D721Med (cell line): ENCODE data around the gene MECP2.
"Not testable (repeated sequence)": the region's sequence is repeated elsewhere in the genome, so short reads cannot be mapped to it uniquely, and the experiment has no call there.

ENCODE experiments used
- DNase-seq: peaks from one replicate; pipeline ENCODE4 v3.0.0; 2011; ENCODE audit warnings: low spot score; ENCODE audit not compliant: insufficient read length
- FAIRE-seq: peaks from 2 replicates; lab custom pipeline; 2011; peaks lifted over from hg19 to GRCh38; lab: Jason Lieb, UNC
- TF ChIP-seq, protein P1 (sequence below): IDR thresholded peaks from 2 replicates; pipeline ENCODE4 v1.5.1; 2012; ENCODE audit warnings: mild to moderate bottlenecking, control low read depth; ENCODE audit not compliant: insufficient read depth; ENCODE audit errors: missing control alignments

Gene MECP2

DNA sequence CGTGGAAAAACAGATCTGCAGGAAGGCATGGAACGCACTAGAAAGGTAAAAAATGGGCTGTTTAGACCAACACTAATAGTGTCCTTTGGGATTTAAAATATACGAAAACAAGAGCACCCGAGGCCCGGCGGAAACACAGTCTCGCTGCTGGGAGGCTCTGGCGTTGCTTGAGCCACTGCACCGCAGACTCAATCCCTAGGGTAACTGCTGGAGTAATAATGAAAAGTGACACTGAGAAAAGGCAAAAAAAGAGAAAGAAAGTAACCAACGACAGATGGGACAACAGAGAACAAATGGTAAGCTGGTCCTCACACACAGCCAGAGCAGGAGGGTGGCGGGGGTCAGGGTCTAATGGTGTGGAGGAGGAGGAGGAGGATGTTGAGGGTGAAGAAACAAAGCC, 93.2 kb downstream of the MECP2 start:
- DNase-seq = no peak
- TF ChIP-seq, protein P1, sequence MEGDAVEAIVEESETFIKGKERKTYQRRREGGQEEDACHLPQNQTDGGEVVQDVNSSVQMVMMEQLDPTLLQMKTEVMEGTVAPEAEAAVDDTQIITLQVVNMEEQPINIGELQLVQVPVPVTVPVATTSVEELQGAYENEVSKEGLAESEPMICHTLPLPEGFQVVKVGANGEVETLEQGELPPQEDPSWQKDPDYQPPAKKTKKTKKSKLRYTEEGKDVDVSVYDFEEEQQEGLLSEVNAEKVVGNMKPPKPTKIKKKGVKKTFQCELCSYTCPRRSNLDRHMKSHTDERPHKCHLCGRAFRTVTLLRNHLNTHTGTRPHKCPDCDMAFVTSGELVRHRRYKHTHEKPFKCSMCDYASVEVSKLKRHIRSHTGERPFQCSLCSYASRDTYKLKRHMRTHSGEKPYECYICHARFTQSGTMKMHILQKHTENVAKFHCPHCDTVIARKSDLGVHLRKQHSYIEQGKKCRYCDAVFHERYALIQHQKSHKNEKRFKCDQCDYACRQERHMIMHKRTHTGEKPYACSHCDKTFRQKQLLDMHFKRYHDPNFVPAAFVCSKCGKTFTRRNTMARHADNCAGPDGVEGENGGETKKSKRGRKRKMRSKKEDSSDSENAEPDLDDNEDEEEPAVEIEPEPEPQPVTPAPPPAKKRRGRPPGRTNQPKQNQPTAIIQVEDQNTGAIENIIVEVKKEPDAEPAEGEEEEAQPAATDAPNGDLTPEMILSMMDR = no peak
- FAIRE-seq = no peak

DNA sequence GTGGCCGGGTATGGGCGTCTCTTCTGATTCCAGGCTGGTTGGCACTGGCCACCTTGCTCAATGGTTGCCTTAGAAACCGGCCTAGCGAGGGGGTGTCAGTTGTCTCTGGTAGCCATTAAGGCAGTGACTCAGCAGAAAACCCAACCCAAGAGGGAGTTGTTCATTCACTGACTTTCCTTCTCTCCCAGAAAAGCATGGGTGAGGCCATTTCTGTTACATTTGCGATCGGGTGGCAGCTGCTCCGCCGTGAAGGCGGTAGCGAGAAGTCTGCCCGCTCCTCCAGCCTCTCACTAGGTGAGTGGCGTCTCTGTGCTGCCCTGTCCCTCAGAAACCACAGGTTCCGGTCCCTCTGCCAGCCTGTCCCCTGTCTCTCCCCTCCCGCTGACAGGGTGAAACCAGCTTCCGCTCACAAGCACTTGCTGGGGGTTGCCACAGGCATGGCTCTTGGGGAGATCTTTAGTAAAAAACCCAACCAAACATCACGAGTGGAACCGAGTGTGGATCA, 95.2 kb downstream of the MECP2 start:
- FAIRE-seq (no peak), DNase-seq (no peak)
- TF ChIP-seq, protein P1 = no peak

DNA sequence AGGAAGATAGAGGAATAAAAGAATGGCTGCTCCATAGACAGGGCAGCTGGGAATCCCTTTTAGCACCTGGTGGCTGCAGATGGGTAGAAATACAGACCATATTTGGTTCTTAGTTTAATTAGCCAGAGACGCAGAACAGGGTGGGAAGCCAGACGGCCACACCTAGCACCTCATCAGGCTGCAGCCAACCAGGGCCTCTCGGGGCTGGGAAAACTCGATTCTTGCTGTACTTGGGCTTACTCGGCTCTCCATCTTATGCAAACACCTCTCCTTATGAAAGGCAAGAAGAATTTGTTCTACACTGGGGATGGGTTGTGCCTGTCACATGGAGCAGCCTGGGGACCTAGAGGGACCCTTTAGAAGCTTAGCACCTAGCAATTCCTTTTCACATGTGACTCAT, 97.5 kb downstream of the MECP2 start:
- no peak for DNase-seq
- TF ChIP-seq, protein P1 = no peak
- no peak for FAIRE-seq

DNA sequence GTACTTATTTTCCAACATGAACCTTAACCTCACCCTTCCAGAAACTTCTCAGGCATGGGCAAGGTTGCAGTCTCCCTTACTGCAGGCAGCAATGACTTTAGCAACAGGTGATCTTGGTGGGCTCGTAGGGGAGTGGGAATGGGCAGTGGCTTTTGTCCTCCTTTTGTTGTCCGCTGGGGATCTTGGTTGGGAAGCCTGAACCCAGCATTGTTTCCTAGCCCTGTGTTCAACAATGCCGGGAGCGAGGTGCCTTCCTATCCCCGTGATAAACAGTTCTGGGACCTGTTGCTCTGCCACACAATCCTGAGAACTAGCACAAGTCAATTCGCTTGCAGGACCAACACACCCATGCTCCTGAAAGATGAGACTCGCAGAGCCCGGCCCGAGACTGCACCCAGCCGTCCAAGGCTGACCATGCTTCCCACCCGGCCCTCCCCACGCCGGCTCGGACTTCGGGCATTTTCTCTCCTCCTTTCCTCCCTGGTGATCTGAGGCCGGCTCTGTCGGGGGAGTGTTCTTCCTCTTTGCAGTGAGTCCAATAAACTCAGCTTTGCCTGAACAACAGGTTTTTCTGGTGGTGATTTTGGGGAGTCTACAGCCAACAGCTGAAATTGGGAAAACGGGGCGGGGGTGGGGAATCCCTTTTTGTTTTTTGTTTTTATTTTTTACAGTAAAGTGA, 98.0 kb downstream of the MECP2 start:
- TF ChIP-seq, protein P1 = no peak
- FAIRE-seq = no peak
- DNase-seq = no peak

DNA sequence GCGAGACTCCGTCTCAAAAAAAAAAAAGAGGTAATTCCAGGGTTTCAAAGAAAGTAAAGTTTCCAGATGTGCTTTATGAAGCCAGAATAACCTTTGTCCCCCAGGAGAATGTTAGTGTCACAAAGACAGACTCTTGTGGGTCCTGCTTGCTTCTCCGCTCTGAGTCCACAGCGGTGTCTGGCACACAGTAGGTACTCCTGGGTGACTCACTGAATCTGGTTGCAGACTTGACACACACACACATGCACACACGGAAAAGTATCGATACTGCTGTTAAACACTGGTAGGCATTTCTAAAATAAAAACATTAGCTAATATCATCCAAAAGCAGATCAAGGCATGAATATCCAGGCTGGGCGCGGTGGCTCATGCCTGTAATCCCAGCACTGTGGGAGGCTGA, 102.0 kb downstream of the MECP2 start:
- FAIRE-seq (no peak), DNase-seq (no peak)
- TF ChIP-seq, protein P1 = no peak

DNA sequence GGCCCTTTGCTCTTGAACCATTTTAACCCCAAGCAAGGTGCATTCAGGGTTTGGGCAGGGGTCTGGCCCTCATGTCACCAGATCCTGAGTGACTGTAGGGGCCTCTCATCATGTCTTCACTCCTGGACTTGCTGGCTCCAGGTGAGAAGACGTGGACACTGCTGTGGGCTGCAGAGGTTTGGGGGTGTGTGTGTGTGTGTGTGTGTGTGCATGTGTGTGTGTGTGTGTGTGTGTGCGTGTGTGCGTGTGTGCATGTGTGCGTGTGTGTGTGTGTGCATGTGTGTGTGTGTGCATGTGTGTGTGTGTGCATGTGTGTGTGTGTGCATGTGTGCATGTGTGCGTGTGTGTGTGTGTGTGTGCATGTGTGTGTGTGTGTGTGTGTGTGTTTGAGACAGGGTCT, 103.1 kb downstream of the MECP2 start:
- FAIRE-seq, DNase-seq: not testable (repeated sequence)

DNA sequence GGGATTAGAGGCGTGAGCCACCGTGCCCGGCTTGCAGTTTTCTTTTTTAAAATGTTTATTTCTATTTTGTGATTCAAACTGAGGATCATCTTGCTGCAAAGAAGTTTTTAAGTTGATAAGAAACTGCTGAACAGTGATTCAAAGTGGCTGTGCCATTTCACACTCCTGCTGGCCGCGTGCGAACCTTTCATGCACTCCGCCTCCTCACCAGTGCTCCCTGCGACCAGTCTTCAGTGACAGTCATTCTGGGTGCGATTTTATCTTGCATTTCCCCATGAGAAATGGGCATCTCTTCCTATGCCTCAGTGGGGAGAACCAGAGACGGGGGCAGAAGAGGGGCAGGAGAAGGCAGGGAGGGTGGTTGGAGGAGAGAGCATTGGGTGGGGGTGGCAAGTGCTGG, 103.5 kb downstream of the MECP2 start:
- TF ChIP-seq, protein P1 = no peak
- no peak for DNase-seq
- FAIRE-seq = no peak

DNA sequence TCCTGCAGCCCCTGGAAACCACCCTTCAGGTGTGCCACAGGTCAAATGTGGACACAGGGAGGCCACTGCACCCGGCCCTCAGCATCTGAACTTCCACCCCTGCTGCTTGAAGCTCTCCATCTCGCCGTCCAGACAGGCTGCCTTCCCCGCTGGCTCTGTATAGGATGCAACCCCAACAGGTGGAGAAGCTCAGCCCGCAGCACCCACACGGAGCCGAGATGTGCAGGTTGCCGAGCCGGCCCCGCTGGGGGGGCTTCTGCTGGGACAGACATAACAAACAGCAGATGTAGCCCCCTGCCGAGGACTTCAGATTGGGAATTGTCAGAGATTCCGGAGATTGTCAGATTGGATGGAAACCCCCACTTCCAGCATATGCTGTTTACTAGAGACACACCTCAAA, 104.4 kb downstream of the MECP2 start:
- FAIRE-seq = no peak
- TF ChIP-seq, protein P1 = no peak
- no peak for DNase-seq
